HS-27A (cell line): ENCODE results near the gene CDKAL1.

Experiments used
- DNase-seq: peaks from one replicate; pipeline ENCODE4 v3.0.0-alpha.2; 2012; ENCODE audit warnings: low read depth, missing footprints

CDKAL1 gene

GRCh38 chr6:20877008-20877937, 343.0 kb downstream of the CDKAL1 start:
- peak; percentile 77 for DNase-seq

GRCh38 chr6:20879121-20879520, 344.9 kb downstream of the CDKAL1 start:
- DNase-seq: no peak

DNA sequence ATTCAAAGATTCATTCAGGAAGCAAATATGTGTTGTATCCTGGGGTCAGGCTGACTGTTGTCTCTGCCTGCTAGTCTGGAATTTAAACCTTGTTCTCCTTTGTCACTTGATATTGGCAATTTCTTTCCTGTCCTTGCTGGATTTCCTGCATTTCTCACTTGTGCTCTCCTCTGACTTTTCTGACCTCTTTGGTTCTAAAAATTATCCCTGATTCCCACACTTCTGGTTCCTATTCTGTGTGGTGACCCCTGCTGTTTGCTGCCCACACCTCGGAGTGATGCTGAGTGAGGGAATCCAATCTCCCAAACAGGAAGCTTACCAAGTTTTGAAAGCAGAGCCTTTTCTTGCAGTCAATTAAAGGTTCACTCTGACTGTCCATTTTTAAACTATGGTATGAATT, 345.3 kb downstream of the CDKAL1 start:
- DNase-seq: no peak

DNA sequence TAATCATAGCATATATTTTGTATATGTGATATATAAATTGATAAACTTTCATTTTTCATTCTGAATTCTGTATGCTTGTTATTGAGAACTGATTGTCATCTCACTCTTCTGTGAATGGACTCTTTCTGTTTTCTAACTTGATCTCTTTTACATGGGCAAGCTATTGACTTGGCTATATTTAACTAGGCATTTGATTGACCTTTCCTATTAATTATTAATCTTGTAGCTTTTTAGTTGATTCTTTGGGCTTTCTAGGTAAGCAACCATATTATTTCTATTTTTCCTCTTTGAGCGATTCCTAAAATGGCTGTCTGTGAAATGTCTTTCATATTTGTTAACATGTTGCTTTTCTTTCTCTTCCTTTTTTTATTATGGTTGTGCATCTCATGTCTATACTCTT, 347.1 kb downstream of the CDKAL1 start:
- no peak for DNase-seq

- no peak for DNase-seq
These were observed 347.8 kb downstream of the CDKAL1 start for GRCh38 chr6:20882014-20882413.

DNA sequence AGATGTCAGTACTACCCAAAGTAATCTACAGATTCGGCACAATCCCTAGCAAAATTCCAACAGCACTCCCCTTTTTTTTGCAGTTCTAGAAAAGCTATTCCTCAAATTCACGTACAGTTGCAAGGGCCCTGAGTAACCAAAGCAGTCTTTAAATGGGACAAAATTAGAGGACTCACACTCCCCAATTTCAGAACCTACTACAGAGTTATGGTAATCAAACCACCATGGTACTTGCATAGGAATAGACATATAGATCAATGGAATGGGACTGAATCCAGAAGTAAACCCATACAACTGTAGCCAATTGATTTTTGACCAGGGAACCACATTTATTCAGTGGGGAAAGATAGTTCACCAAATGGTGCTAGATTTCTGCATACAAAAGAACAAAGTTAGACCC, 350.8 kb downstream of the CDKAL1 start:
- no peak for DNase-seq

DNA sequence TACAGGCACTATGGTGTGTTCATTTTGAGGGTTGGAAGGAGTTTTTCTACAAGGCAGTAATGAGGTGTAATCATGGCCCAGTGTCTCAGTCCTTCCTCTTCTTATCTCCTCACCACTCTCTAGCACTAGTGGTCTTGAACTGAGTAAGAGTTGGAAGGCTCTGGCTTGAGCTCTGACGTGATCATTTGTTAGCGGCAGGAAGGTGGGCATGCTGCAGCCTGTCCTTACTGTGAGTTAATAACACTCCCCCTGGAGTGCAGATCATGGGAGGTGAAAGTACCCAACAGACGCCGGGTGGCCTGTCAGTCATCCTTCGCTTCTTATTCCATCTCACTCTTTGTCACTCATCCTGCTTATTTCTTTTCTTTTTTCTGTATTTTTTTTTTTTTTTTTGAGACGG, 356.9 kb downstream of the CDKAL1 start:
- DNase-seq: no peak

GRCh38 chr6:20892365-20892764, 358.1 kb downstream of the CDKAL1 start:
- no peak for DNase-seq

GRCh38 chr6:20893412-20893811, 359.2 kb downstream of the CDKAL1 start:
- DNase-seq: no peak

DNA sequence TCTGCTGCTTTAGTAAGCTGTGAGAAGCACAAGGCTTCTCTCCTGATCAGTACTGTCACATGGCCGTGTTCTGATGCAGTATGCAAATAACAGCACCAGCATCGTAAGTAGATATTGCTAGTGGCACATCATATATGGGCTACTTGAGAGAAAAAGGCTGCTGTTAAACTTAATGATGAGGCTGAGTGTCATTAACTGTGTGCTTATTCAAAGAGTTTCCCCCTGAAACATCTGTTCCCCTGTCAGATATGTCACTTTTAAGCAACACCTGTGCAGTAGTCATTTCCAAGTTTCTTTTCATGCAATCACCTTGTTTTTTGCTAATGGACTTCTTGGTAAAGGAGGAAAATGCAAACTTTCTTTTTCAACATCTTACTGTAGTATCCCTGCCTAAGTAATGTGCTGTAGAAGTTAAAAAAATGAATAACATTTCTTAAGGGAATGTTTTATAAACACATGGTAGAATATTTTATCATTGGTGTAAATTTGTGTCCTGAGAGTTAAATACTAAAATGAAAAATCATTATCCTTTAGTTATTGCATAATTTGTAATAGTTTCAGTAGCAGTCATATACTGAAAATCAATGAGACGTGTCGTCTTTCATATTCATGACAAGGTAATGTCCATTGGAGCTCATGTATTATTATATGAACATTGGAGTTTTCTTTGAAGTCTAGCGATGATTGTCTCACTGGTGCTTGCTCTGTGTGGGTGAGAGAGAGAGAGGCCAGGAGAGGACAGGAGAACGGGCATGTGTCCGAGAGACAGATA, 366.3 kb downstream of the CDKAL1 start:
- DNase-seq: no peak

DNA sequence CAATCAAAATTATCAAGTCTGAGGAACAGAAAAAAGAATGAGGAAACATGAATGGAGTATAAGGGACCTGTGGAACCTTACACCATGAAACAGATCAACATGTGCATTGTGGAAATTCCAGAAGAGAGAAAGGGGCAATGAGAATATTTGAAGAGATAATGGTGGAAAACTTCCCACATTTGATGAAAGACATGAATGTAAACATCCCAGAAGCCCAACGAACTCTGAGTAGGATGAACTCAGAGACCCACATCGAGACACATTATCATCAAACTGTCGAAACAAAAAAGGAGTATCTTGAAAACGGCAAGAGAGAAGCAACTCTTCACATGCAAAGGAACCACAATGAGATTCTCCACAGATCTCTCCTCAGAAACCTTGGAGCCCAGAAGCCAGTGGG, 371.1 kb downstream of the CDKAL1 start:
- no peak for DNase-seq

GRCh38 chr6:20906945-20907344, 372.7 kb downstream of the CDKAL1 start:
- DNase-seq: no peak

DNA sequence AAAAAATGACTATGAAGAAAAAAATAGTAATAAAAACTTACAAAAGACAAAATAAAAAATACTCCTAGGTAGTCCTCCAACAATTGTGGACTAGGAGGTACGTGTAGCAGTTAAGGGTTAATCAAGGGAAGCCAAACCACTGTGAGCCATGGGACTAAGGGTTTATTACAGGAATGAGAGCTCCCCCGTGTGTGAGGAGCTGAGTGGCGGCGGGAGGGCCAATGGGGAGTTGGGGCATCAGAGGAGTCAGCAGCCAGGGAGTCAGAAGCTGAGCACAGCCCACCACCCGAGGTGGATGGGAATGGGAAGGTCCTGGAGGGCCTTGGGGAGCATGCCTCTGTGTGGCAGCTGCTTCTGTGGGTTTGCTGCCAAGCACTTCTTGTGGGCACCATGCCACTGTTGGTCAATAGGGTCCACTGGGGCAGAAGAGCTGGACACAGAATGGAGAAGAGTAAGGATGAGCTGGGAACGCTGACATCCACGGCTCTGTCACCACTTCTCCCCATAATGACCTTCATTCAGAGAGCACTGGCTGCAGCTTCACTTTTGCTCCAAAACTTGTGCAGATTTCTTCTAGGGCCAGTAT, 373.3 kb downstream of the CDKAL1 start:
- no peak for DNase-seq

DNA sequence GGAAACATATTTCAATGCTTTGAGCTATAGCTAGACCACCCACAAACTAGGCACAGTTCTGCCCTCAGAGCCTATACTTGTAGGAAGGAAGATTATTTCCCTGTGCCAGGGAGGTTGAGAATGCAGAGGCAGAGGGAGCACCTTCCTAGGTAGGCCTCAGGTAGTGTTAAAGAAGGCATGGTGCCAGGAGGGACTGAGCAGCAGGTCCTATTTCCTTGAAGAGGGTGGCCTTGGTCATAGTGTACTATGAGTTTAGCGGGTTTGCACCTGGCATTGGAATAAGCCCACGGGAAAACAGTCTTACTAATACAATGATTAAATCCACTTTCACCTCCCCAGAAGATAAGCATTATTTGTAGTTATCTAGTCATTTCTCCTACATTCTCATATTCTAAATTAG, 375.4 kb downstream of the CDKAL1 start:
- DNase-seq: no peak

DNA sequence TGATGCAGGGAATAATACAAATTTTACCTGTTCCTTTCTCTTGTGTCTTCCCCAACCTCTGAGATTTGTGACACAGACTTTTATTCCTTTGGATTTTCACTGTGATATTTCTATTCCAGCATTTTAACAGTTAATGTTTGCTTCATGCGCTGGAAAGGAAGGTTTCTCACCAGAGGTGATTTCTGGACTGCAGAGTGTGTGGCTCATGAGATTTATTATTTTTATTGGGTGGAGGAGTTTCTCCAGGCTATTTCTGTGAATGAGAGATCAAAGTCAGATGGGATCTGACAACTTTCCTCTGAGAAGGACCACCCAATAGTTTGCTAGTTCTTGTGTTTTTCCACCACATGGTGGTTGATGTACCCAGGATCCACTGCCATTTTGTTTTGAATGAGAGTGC, 377.5 kb downstream of the CDKAL1 start:
- DNase-seq: no peak

DNA sequence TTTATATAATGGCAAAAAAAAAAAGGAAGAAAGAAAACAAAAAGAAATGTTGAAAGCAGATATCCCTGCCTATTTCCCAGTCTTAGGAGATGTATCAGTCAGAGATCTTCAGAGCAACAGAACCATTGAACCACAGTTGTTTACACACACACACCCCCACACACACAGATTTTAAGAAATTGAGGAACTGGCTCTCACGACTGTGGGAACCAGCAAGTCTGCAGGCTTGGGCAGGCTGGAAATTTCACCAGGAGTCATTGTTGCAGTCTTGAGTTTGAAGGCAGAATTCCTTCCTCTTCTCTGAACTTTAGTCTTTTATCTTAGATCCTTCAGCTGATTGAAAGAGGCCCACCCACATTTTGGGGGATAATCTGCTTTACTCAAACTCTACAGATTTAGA, 380.9 kb downstream of the CDKAL1 start:
- no peak for DNase-seq

DNA sequence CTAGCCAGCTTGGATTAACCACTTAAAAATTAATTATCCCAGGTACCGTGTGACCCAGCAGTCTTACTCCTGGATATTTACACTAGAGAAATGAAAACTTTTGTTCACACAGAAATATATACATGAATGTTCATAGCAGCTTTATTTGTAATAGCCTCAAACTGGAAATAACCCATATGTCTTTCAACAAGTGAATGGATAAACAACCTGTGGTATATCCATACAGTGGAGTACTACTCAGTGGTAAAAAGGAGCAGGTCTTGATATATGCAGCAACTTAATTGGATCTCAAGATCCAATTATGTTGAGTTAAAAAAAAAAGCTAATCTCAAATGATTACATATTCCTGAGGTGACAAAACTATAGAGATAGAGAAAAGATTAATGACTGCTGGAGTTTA, 381.4 kb downstream of the CDKAL1 start:
- no peak for DNase-seq

DNA sequence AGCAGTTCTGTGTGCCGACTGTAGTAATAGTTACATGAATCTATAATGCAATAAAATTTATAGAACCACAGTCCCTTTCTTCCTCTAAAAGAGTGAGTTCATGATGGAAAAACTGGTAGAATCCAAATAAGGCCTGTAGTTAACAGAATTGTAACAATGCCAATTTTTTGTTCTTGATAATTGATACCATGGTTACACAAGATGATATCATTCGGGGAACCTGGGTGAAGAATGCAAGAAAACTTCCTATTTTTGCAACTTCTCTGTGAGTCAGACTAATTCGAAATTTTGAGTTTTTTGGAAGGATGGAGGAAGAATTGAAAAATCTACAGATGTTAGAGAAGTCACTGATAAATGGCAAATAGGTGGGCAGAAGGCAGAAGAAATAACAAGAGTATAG, 381.8 kb downstream of the CDKAL1 start:
- no peak for DNase-seq

GRCh38 chr6:20918868-20919267, 384.6 kb downstream of the CDKAL1 start:
- DNase-seq: no peak

- DNase-seq: no peak
These were observed 385.6 kb downstream of the CDKAL1 start for GRCh38 chr6:20919677-20920385.

GRCh38 chr6:20921578-20921977, 387.3 kb downstream of the CDKAL1 start:
- no peak for DNase-seq

GRCh38 chr6:20922743-20923142, 388.5 kb downstream of the CDKAL1 start:
- DNase-seq: no peak
